Vagina (tissue), 2 donors: Measurements from ENCODE around the gene SNRNP70.

Experiments used
- POLR2A ChIP-seq, 2 donors: fragments of 450-650 bp; IDR thresholded peaks; one replicate each; pipeline ENCODE4 v1.6.1; 2017; ENCODE audit warnings: antibody characterized with exemption in 2 of 2, mild to moderate bottlenecking in 2 of 2, moderate library complexity in 2 of 2
- POLR2AphosphoS5 ChIP-seq, 2 donors: sonication (generic); formaldehyde crosslinking; IDR thresholded peaks; one replicate each; pipeline ENCODE4 v1.9.0; 2017; ENCODE audit warnings: antibody characterized with exemption in 2 of 2, mild to moderate bottlenecking in 2 of 2, low read depth in 1 of 2; ENCODE audit not compliant: insufficient read depth in 1 of 2
- TF ChIP-seq, protein P1 (sequence below), 3 experiments: fragments of 450-650 bp in 2 of 3; fragments of 200-600 bp in 1 of 3; sonication (generic) in 1 of 3; IDR thresholded peaks; one replicate each; pipeline ENCODE4 v1.5.1; 2017 to 2019; ENCODE audit warnings: antibody characterized with exemption in 3 of 3, mild to moderate bottlenecking in 2 of 3, moderate library complexity in 2 of 3

DNA sequence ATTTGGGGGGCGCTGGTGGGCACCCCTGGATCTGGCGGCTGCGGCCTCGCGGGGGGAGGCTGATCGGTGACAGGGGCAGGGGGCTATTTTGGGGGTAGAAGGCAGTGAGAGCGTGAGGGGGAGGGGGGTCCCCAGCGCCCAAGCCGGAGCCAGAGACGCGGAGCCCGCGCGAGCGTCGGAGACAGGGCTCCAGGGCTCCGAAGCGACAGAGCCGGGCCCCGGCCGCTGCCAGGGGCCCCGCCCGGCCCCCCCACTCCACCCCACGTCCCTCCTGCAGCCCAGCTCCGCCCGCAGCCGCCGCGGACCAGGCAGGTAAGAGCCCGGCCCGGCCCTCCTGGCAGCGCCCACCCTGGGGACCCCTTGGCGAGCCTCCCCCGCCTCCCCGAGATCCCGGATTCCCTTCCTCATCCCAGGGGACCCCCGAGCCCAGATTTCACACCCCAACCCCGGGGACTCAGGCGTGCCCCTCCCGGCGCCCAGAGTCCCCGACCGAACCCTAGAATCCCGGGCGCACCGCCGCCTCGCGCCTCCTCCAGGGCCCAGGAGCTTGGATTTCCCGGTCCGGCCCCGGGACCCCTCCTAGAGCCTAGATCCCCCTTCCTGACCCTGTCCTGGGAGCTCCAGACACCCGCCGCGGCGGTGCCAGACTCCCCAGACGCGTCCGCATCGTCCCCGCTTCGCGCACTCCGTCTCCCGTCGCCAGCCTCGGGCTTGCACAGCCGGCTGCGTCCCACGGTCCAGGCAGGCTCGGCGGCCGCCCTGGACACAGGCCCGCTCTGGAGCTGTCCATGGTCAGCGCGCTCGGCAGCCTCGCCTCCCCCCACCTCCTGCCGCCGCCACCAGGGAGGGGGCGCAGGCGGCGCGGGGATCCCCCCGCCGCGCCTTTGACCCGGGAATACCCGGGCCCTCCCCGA, 34.4 kb downstream of the SNRNP70 start, which contains the start of gene PPFIA3:
- TF ChIP-seq POLR2AphosphoS5 (IDR thresholded peaks at IDR 0.05; ENCODE audit: insufficient read depth in 1 of 2, low read depth in 1 of 2), result no peak
- no peak for TF ChIP-seq POLR2A (IDR thresholded peaks at IDR 0.05)
- TF ChIP-seq, protein P1, sequence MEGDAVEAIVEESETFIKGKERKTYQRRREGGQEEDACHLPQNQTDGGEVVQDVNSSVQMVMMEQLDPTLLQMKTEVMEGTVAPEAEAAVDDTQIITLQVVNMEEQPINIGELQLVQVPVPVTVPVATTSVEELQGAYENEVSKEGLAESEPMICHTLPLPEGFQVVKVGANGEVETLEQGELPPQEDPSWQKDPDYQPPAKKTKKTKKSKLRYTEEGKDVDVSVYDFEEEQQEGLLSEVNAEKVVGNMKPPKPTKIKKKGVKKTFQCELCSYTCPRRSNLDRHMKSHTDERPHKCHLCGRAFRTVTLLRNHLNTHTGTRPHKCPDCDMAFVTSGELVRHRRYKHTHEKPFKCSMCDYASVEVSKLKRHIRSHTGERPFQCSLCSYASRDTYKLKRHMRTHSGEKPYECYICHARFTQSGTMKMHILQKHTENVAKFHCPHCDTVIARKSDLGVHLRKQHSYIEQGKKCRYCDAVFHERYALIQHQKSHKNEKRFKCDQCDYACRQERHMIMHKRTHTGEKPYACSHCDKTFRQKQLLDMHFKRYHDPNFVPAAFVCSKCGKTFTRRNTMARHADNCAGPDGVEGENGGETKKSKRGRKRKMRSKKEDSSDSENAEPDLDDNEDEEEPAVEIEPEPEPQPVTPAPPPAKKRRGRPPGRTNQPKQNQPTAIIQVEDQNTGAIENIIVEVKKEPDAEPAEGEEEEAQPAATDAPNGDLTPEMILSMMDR (IDR thresholded peaks at IDR 0.05), result no peak
